SK-N-MC (cell line): Measurements from ENCODE around the gene GOLT1A.

ENCODE experiments used
- EZH2 ChIP-seq: fragments of 200-600 bp; sonication (generic); IDR thresholded peaks from one replicate; pipeline ENCODE4 v1.6.1; 2017; ENCODE audit warnings: antibody characterized with exemption
- POLR2AphosphoS5 ChIP-seq: IDR thresholded peaks from 2 replicates; pipeline ENCODE4 v1.6.1; 2012; ENCODE audit warnings: mild to moderate bottlenecking, low read depth, low read length, borderline replicate concordance

GRCh38 chr1:204188959-204189639 lies 24.7 kb downstream of the GOLT1A start:
- TF ChIP-seq POLR2AphosphoS5 (no peak), EZH2 (no peak)
